Right cardiac atrium (tissue), 5 donors: ENCODE data around the gene PLOD1. TPM values are rescaled to one million over a fixed set of nuclear protein-coding genes. Genes with fewer than 3 reads are reported as not detected.
"Not testable (repeated sequence)": the region's sequence is repeated elsewhere in the genome, so short reads cannot be mapped to it uniquely, and the experiment has no call there.

ENCODE experiments used
- ATAC-seq, 2 donors: fragments of 200-7000 bp; cut with Tn5 transposase; one replicate each; pipeline versions ENCODE4 v1.8.0 to v1.9.1; 2020; ENCODE audit warnings: moderate library complexity in 2 of 2, mild to moderate bottlenecking in 1 of 2
- DNase-seq, 3 donors: peaks; one replicate each; pipeline ENCODE4 v3.0.0-alpha.2; 2020
- H3K27ac ChIP-seq: one replicate; pipeline ENCODE4 v1.5.1; 2013; ENCODE audit warnings: mild to moderate bottlenecking, low read length, control low read depth, moderate library complexity
- H3K27me3 ChIP-seq: one replicate; pipeline ENCODE4 v1.6.1; 2013; ENCODE audit not compliant: control insufficient read depth, insufficient read depth
- H3K4me1 ChIP-seq: one replicate; pipeline ENCODE4 v1.6.1; 2013; ENCODE audit warnings: low read length; ENCODE audit not compliant: control insufficient read depth, insufficient read depth
- H3K4me3 ChIP-seq: one replicate; pipeline ENCODE4 v1.5.1; 2013; ENCODE audit warnings: low read length, control low read depth
- H3K9me3 ChIP-seq: one replicate; pipeline ENCODE4 v1.6.1; 2013; ENCODE audit warnings: low read length; ENCODE audit not compliant: control insufficient read depth
- WGBS: extraction: QIAGEN DNeasy Blood & Tissue Kit; methylation state at CpG from one replicate; pipeline ENCODE4 v1.1.7; 2013; 5-methylcytosine and 5-hydroxymethylcytosine counted together
- intact Hi-C, 4 donors: fragments of 100-400 bp; cut with DNase I; formaldehyde crosslinking; loops; one replicate each; pipeline versions ENCODE4 v1.11.0 to v1.14.0; 2022 to 2023
- polyA plus RNA-seq: library from polyadenylated mRNA; stranded (reverse); fragments of 200-250 nt; gene quantifications from one replicate; pipeline ENCODE4 v1.2.3, GENCODE V29; 2013
- total RNA-seq, 4 donors: library from RNA; stranded (reverse); fragmentation: NEBNext Ultra II Directional; extraction: Animal tissue kit (Norgen Biotek cat#: 25700); gene quantifications; one replicate each; pipeline ENCODE4 v1.2.1, GENCODE V29; 2021
- donor health status: healthy with polysubstance abuse.
- donor health status: DM: no; HTN: yes; CAD: no.
- donor health status: DM: no; HTN: no; CAD: no.
- donor health status: DM: no; HTN: yes; CAD: no; lungs with severe emphysema.
- donor health status: DM: yes; HTN: yes; CAD: no.

PLOD1 gene
- total and polyA plus RNA-seq, 5 donors = 49.5 to 77.8 (median 53.7) TPM

GRCh38 chr1:11912000-11912399 lies 22.5 kb upstream of the PLOD1 start:
- H3K27ac ChIP-seq = no peak overlapping the region
- no peak for DNase-seq
- WGBS = 84% methylated on average over 7 of the region's 7 CpGs
- no peak overlapping the region for H3K4me3 ChIP-seq
- H3K27me3 ChIP-seq = no peaks in the 10 kb centered on the region
- H3K9me3 ChIP-seq = no peaks in the 10 kb centered on the region
- intact Hi-C loops = no loop called here
- ATAC-seq = no peak
- no peaks in the 10 kb centered on the region for H3K4me1 ChIP-seq

GRCh38 chr1:11912482-11913216 lies 21.9 kb upstream of the PLOD1 start:
- H3K27ac ChIP-seq, H3K27me3 ChIP-seq, ATAC-seq, DNase-seq, H3K4me3 ChIP-seq, H3K9me3 ChIP-seq, intact Hi-C loops, H3K4me1 ChIP-seq: not testable (repeated sequence)
- 77% methylated on average over 21 of the region's 21 CpGs for WGBS

GRCh38 chr1:11913291-11913690 lies 21.2 kb upstream of the PLOD1 start:
- H3K27me3 ChIP-seq = no peaks in the 10 kb centered on the region
- whole genome bisulfite sequencing = 52% methylated on average over 11 of the region's 11 CpGs
- H3K4me1 ChIP-seq = no peaks in the 10 kb centered on the region
- intact Hi-C loops = no loop called here
- no peak for ATAC-seq
- no peak overlapping the region for H3K4me3 ChIP-seq
- no peaks in the 10 kb centered on the region for H3K9me3 ChIP-seq
- DNase-seq = no peak
- no peak overlapping the region for H3K27ac ChIP-seq

GRCh38 chr1:11914024-11914423 lies 20.5 kb upstream of the PLOD1 start:
- Histone ChIP-seq H3K27me3 (no peaks in the 10 kb centered on the region), H3K4me3 (no peak overlapping the region), H3K27ac (no peak overlapping the region), H3K9me3 (no peaks in the 10 kb centered on the region), H3K4me1 (no peaks in the 10 kb centered on the region)
- intact Hi-C loops = no loop called here
- DNase-seq (no peak), ATAC-seq (no peak)
- WGBS = 82% methylated on average over 1 of the region's 1 CpG

GRCh38 chr1:11918799-11919519 lies 15.6 kb upstream of the PLOD1 start:
- WGBS = 48% methylated on average over 14 of the region's 14 CpGs
- Histone ChIP-seq H3K4me1 (no peaks in the 10 kb centered on the region), H3K27me3 (no peaks in the 10 kb centered on the region), H3K27ac (peak overlapping the region; percentile 55), H3K4me3 (no peak overlapping the region), H3K9me3 (no peaks in the 10 kb centered on the region)
- ATAC-seq (peak; percentile 65 to 69), DNase-seq (peak; percentile 76 to 81 (median 80))
- intact Hi-C loops = no loop called here

GRCh38 chr1:11919621-11920020 lies 14.9 kb upstream of the PLOD1 start:
- peaks cover 2% of the 10 kb centered on the region for H3K4me1 ChIP-seq
- ATAC-seq = no peak

GRCh38 chr1:11920239-11920903 lies 14.1 kb upstream of the PLOD1 start:
- Histone ChIP-seq H3K27me3 (no peaks in the 10 kb centered on the region), H3K9me3 (no peaks in the 10 kb centered on the region), H3K27ac (peak overlapping the region; percentile 54), H3K4me3 (no peak overlapping the region), H3K4me1 (peaks cover 5% of the 10 kb centered on the region)
- ATAC-seq (no peak), DNase-seq (no peak)
- 52% methylated on average over 12 of the region's 12 CpGs for WGBS
- intact Hi-C loops = no loop called here

More at GRCh38 chr1:11919621-11920020, 14.9 kb upstream of the PLOD1 start:
- Histone ChIP-seq H3K4me3 (no peak overlapping the region), H3K9me3 (no peaks in the 10 kb centered on the region), H3K27me3 (no peaks in the 10 kb centered on the region), H3K27ac (no peak overlapping the region)
- DNase-seq = no peak
- WGBS = 88% methylated on average over 11 of the region's 11 CpGs
- intact Hi-C loops = no loop called here

- no peak overlapping the region for H3K27ac ChIP-seq
- peaks cover 5% of the 10 kb centered on the region for H3K4me1 ChIP-seq
- ATAC-seq (no peak), DNase-seq (no peak)
- intact Hi-C loops = no loop called here
- no peak overlapping the region for H3K4me3 ChIP-seq
- H3K27me3 ChIP-seq = no peaks in the 10 kb centered on the region
- H3K9me3 ChIP-seq = no peaks in the 10 kb centered on the region
- WGBS = 81% methylated on average over 9 of the region's 9 CpGs
Observed at GRCh38 chr1:11921022-11921421, 13.5 kb upstream of the PLOD1 start.

- DNase-seq (no peak), ATAC-seq (no peak)
- Histone ChIP-seq H3K9me3 (no peaks in the 10 kb centered on the region), H3K27ac (peak overlapping the region; percentile 21), H3K27me3 (no peaks in the 10 kb centered on the region), H3K4me3 (no peak overlapping the region), H3K4me1 (peaks cover 5% of the 10 kb centered on the region)
- WGBS = 81% methylated on average over 24 of the region's 24 CpGs
- intact Hi-C loops = no loop called here
Observed at GRCh38 chr1:11923069-11923826, 11.3 kb upstream of the PLOD1 start.

GRCh38 chr1:11923827-11924113 lies 10.7 kb upstream of the PLOD1 start:
- no peaks in the 10 kb centered on the region for H3K27me3 ChIP-seq
- DNase-seq (no peak), ATAC-seq (no peak)
- H3K27ac ChIP-seq = no peak overlapping the region
- H3K4me3 ChIP-seq = no peak overlapping the region
- H3K9me3 ChIP-seq = no peaks in the 10 kb centered on the region
- intact Hi-C loops = no loop called here
- peaks cover 5% of the 10 kb centered on the region for H3K4me1 ChIP-seq
- 59% methylated on average over 5 of the region's 5 CpGs for WGBS
